K562 (cell line): Measurements from ENCODE around the gene RASSF7. TPM values are rescaled to one million over a fixed set of nuclear protein-coding genes. Genes with fewer than 3 reads are reported as not detected.
A peak's percentile ranks its signal among the peaks of the same experiment; 100 is the strongest.

Experiments
- ATAC-seq: fragments of 200-7000 bp; cut with Tn5 transposase; 3 replicates; pipeline ENCODE4 v1.9.1; 2020; ENCODE audit warnings: moderate library complexity
- BruUV-seq: library from RNA; stranded (reverse); fragments of 400-500 nt; replicated peaks from 2 replicates; lab custom pipeline; 2021; lab: Mats Ljungman, UMichigan
- CTCF ChIA-PET: fragments of 300-600 bp; formaldehyde crosslinking; extraction: SDS; loops from one replicate; lab custom pipeline; 2021; ENCODE audit warnings: low intra/inter-chr PET ratio; lab: Yijun Ruan, JAX
- POLR2A ChIA-PET: fragments of 300-600, 350-650 bp; sonication (Branson Sonifier 250); formaldehyde crosslinking; extraction: SDS; loops from one replicate; lab custom pipeline; 2021; ENCODE audit warnings: antibody characterized with exemption, inconsistent platforms; lab: Yijun Ruan, JAX
- DNase-seq, 4 experiments: peaks; one replicate each; pipeline versions ENCODE4 v3.0.0 to v3.0.0-alpha.2; 2011 to 2018; ENCODE audit warnings: low spot score in 3 of 4, mixed read lengths in 3 of 4; ENCODE audit errors: extremely low read depth in 1 of 4
- FAIRE-seq: peaks from 2 replicates; lab custom pipeline; 2011; peaks lifted over from hg19 to GRCh38; lab: Jason Lieb, UNC
- H2AFZ ChIP-seq: 2 replicates; pipeline ENCODE4 v1.6.0; 2011; ENCODE audit warnings: low read depth, low read length, control low read depth, inconsistent platforms
- H3K27ac ChIP-seq: fragments of 200-600 bp; 3 replicates; pipeline ENCODE4 v1.8.0; 2011; ENCODE audit warnings: low read depth, mild to moderate bottlenecking, control low read depth, inconsistent platforms, low read length, moderate library complexity, mixed read lengths; ENCODE audit errors: extremely low read depth
- H3K27me3 ChIP-seq, 2 experiments: fragments of 300-600 bp in 1 of 2; 2 replicates in 1 of 2; 3 replicates in 1 of 2; pipeline versions ENCODE4 v1.6.0 to v1.8.0; 2011; ENCODE audit warnings: inconsistent platforms in 2 of 2, low read length in 2 of 2, mild to moderate bottlenecking in 1 of 2, mixed read lengths in 1 of 2, moderate library complexity in 1 of 2; ENCODE audit not compliant: control insufficient read depth in 2 of 2, insufficient read depth in 2 of 2
- H3K36me3 ChIP-seq: fragments of 300-600 bp; 3 replicates; pipeline ENCODE4 v1.8.0; 2011; ENCODE audit warnings: mild to moderate bottlenecking, low read length, inconsistent platforms; ENCODE audit not compliant: control insufficient read depth, insufficient read depth
- H3K4me1 ChIP-seq, 2 experiments: fragments of 200-600 bp in 1 of 2; replicated peaks in 1 of 2; 2 replicates in 1 of 2; 3 replicates in 1 of 2; pipeline versions ENCODE4 v1.5.1 to v1.8.0; 2011; ENCODE audit warnings: inconsistent platforms in 2 of 2, low read length in 2 of 2, mild to moderate bottlenecking in 1 of 2, mixed read lengths in 1 of 2, moderate library complexity in 1 of 2; ENCODE audit not compliant: control insufficient read depth in 2 of 2, insufficient read depth in 2 of 2
- H3K4me2 ChIP-seq: 2 replicates; pipeline ENCODE4 v1.6.1; 2011; ENCODE audit warnings: low read length, control low read depth, inconsistent platforms, mixed read lengths; ENCODE audit not compliant: insufficient read depth
- H3K4me3 ChIP-seq: fragments of 200-600 bp; sonication (generic), shearing (Covaris generic); 2 replicates; pipeline ENCODE4 v1.5.1; 2016; ENCODE audit warnings: control low read depth, inconsistent platforms
- H3K79me2 ChIP-seq: fragments of 200-600 bp; 3 replicates; pipeline ENCODE4 v1.8.0; 2011; ENCODE audit warnings: low read length, inconsistent platforms; ENCODE audit not compliant: control insufficient read depth, insufficient read depth
- H3K9ac ChIP-seq, 2 experiments: 2 replicates each; pipeline versions ENCODE4 v1.6.0 to v1.6.1; 2011; ENCODE audit warnings: low read depth in 2 of 2, low read length in 2 of 2, control low read depth in 1 of 2, inconsistent platforms in 1 of 2, mild to moderate bottlenecking in 1 of 2, mixed read lengths in 1 of 2; ENCODE audit not compliant: insufficient read depth in 1 of 2
- H3K9me1 ChIP-seq: one replicate; pipeline ENCODE4 v1.6.0; 2011; ENCODE audit warnings: inconsistent platforms, mild to moderate bottlenecking, low read length, moderate library complexity; ENCODE audit not compliant: control insufficient read depth, insufficient read depth
- H3K9me3 ChIP-seq: replicated peaks from 2 replicates; pipeline ENCODE4 v1.5.1; 2011; ENCODE audit warnings: low read depth, low read length, inconsistent platforms; ENCODE audit not compliant: control insufficient read depth, insufficient read depth
- H4K20me1 ChIP-seq: replicated peaks from 2 replicates; pipeline ENCODE4 v1.6.1; 2011; ENCODE audit warnings: low read length, inconsistent platforms, mixed read lengths; ENCODE audit not compliant: control insufficient read depth, insufficient read depth
- CBX3 ChIP-seq, 2 experiments: IDR thresholded peaks; 1 replicate in 1 of 2; 2 replicates in 1 of 2; pipeline ENCODE4 v1.6.1; 2012; ENCODE audit warnings: inconsistent platforms in 2 of 2, low read length in 2 of 2, borderline replicate concordance in 1 of 2, control low read depth in 1 of 2
- GATAD2A ChIP-seq: fragments of 450-650 bp; IDR thresholded peaks from 2 replicates; pipeline ENCODE4 v1.6.1; 2017
- ID3 ChIP-seq, 2 experiments: fragments of 250-450 bp in 1 of 2; fragments of 450-650 bp in 1 of 2; sonication (Bioruptor Pico) in 1 of 2; IDR thresholded peaks; 2 replicates each; pipeline versions ENCODE4 v1.6.1 to v1.8.0; 2016 to 2021; ENCODE audit warnings: mild to moderate bottlenecking in 2 of 2, moderate library complexity in 2 of 2, missing compliant biosample characterization in 1 of 2, missing genetic modification characterization in 1 of 2
- MAFG ChIP-seq: fragments of 450-650 bp; conservative IDR thresholded peaks from 2 replicates; pipeline ENCODE4 v1.6.1; 2016; ENCODE audit warnings: missing genetic modification characterization, missing compliant biosample characterization
- NEUROD1 ChIP-seq: fragments of 150-350 bp; IDR thresholded peaks from 2 replicates; pipeline ENCODE4 v1.6.1; 2014; ENCODE audit warnings: borderline replicate concordance, low read length, low read depth; ENCODE audit not compliant: partially characterized antibody
- PHB ChIP-seq: fragments of 250-450 bp; sonication (Bioruptor Pico); IDR thresholded peaks from 2 replicates; pipeline ENCODE4 v1.5.0; 2021
- POLR2G ChIP-seq: fragments of 200-400 bp; formaldehyde crosslinking; IDR thresholded peaks from 2 replicates; pipeline ENCODE4 v1.6.1; 2017; ENCODE audit warnings: low read depth, mild to moderate bottlenecking, antibody characterized with exemption, low read length, moderate library complexity
- POU5F1 ChIP-seq: fragments of 150-350 bp; IDR thresholded peaks from 2 replicates; pipeline ENCODE4 v1.6.1; 2014; ENCODE audit warnings: borderline replicate concordance, low read length, low read depth, mild to moderate bottlenecking; ENCODE audit not compliant: partially characterized antibody
- TEAD2 ChIP-seq: fragments of 450-650 bp; IDR thresholded peaks from 2 replicates; pipeline ENCODE4 v1.6.1; 2016; ENCODE audit warnings: missing genetic modification characterization, control low read depth, missing compliant biosample characterization
- TEAD4 ChIP-seq, 2 experiments: sonication (generic) in 1 of 2; formaldehyde crosslinking in 1 of 2; IDR thresholded peaks; 2 replicates each; pipeline versions ENCODE4 v1.6.1 to v1.8.0; 2012 to 2022; ENCODE audit warnings: borderline replicate concordance in 1 of 2, inconsistent platforms in 1 of 2, low read length in 1 of 2, mild to moderate bottlenecking in 1 of 2, missing genetic modification reagents in 1 of 2
- XRCC4 ChIP-seq: IDR thresholded peaks from one replicate; pipeline ENCODE4 v1.6.1; 2011; ENCODE audit not compliant: insufficient read depth, insufficient read length; ENCODE audit errors: extremely low read depth
- ZBTB1 ChIP-seq: sonication (generic); formaldehyde crosslinking; IDR thresholded peaks from 2 replicates; pipeline ENCODE4 v1.8.1; 2023; ENCODE audit warnings: missing genetic modification reagents, low read depth, mild to moderate bottlenecking, borderline replicate concordance
- ZNF316 ChIP-seq: fragments of 450-650 bp; IDR thresholded peaks from 2 replicates; pipeline ENCODE4 v1.6.1; 2016
- ZNF707 ChIP-seq: fragments of 250-450 bp; sonication (Bioruptor Pico); conservative IDR thresholded peaks from 2 replicates; pipeline ENCODE4 v1.8.0; 2022; ENCODE audit warnings: inconsistent platforms, mild to moderate bottlenecking, moderate library complexity
- WGBS: fragments of 100-300 bp; shearing (Covaris generic); methylation state at CpG from one replicate; pipeline ENCODE4 v1.1.6; 2016; ENCODE audit warnings: low coverage, mixed read lengths; ENCODE audit not compliant: insufficient coverage; ENCODE audit errors: missing lambda C conversion rate; 5-methylcytosine and 5-hydroxymethylcytosine counted together
- in situ Hi-C: fragments of 300-500 bp; cut with MboI; formaldehyde crosslinking; loops from 4 replicates; pipeline ENCODE4 v1.15.0; 2018; ENCODE audit warnings: inconsistent platforms, mixed read lengths
- intact Hi-C: fragments of 100-400 bp; cut with micrococcal nuclease; formaldehyde crosslinking; loops from 2 replicates; pipeline ENCODE4 v1.14.2; 2022
- polyA plus RNA-seq, 8 experiments: library from polyadenylated mRNA; depleted of rRNA in 4 of 8; stranded (reverse) in 5 of 8; unstranded in 3 of 8; fragments of >200 nt; fragmentation: Nextera tagmentation in 2 of 8; fragmentation: Illumina TruSeq in 1 of 8; extraction: Ambion mirVana in 2 of 8; extraction: Trizol in 1 of 8; gene quantifications; 2 replicates each; pipeline versions ENCODE4 v1.2.1 to v1.2.3, GENCODE V29; 2011 to 2014; ENCODE audit warnings: inconsistent platforms in 1 of 8, missing spikeins in 1 of 8
- total RNA-seq, 7 experiments: library from RNA; depleted of rRNA in 6 of 7; stranded (reverse); fragments of >200 nt in 6 of 7; fragmentation: Illumina TruSeq in 2 of 7; extraction: Trizol in 2 of 7; gene quantifications; 2 replicates each; pipeline versions ENCODE4 v1.2.1 to v1.2.3, GENCODE V29; 2011 to 2021; ENCODE audit warnings: low replicate concordance in 1 of 7

The RASSF7 gene
- total and polyA plus RNA-seq, 9 of the 15 experiments (the other 6 are each of a cell fraction or from before 2014, with no cell fraction given), result 0.41 to 45.2 (median 18.6) TPM

- FAIRE-seq, result no peak
Observed at GRCh38 chr11:586376-587316, 25.9 kb downstream of the RASSF7 start.

GRCh38 chr11:587546-587945 is 26.8 kb downstream of the RASSF7 start:
- peaks cover 5% of the 10 kb centered on the region for H4K20me1 ChIP-seq
- no peaks in the 10 kb centered on the region for H3K27me3 ChIP-seq
- POLR2A ChIA-PET, result interaction anchor here (0.6 to 1.4 kb wide), 6 partner anchors 9 to 124 kb away, joined by 3 to 5 read pairs (median 4); no protein-coding TSS in a partner anchor
- in situ Hi-C loops, result no loop called here
- H3K4me1 ChIP-seq, result peaks cover 3 to 26% of the 10 kb centered on the region in 2 experiments; a peak in 4 of 5 replicates
- no peak for DNase-seq
- peaks cover 87% of the 10 kb centered on the region for H3K36me3 ChIP-seq
- no peak overlapping the region for H3K4me3 ChIP-seq
- no TSS peak for BruUV-seq
- H3K9me3 ChIP-seq, result no peaks in the 10 kb centered on the region
- H3K9ac ChIP-seq, result peak overlapping the region in 1 of 2 experiments; percentile 74; a peak in 2 of 4 replicates
- intact Hi-C loops, result no loop called here
- 73% methylated on average over 8 of the region's 8 CpGs for WGBS
- H3K27ac ChIP-seq, result peak overlapping the region; percentile 63; the same call in 2 of the 3 replicates
- ATAC-seq, result no peak; the same call in 2 of the 3 replicates
- H2AFZ ChIP-seq, result no peak overlapping the region
- CTCF ChIA-PET, result no interaction called here
- H3K4me2 ChIP-seq, result no peak overlapping the region; the same call in 1 of the 2 replicates
- no peak for FAIRE-seq
- H3K9me1 ChIP-seq, result peaks cover 4% of the 10 kb centered on the region
- H3K79me2 ChIP-seq, result peaks cover 45% of the 10 kb centered on the region
- TF ChIP-seq CBX3 (IDR thresholded peaks at IDR 0.05; ENCODE audit: borderline replicate concordance in 1 of 2, low read length in 2 of 2) (no peak), GATAD2A (no peak), ZBTB1 (CRISPR knock-in tag) (no peak), ZNF707 (CRISPR knock-in tag) (no peak), ZNF316 (no peak), PHB (CRISPR knock-in tag) (no peak), TEAD4 (IDR thresholded peaks at IDR 0.05; ENCODE audit: low read length) (no peak), TEAD4 (CRISPR knock-in tag; IDR thresholded peaks at IDR 0.05; ENCODE audit: borderline replicate concordance) (no peak), MAFG (tag) (no peak), POU5F1 (no peak), ID3 (CRISPR knock-in tag; IDR thresholded peaks at IDR 0.05) (no peak), ID3 (tag; IDR thresholded peaks at IDR 0.05) (no peak), TEAD2 (tag) (no peak), XRCC4 (no peak)

More at GRCh38 chr11:586376-587316, 25.9 kb downstream of the RASSF7 start:
- no peak for ATAC-seq
- H3K36me3 ChIP-seq, result peaks cover 89% of the 10 kb centered on the region
- CTCF ChIA-PET, result no interaction called here
- TF ChIP-seq NEUROD1, result no peak
- peak; percentile 43; the same call in 1 of the 2 replicates for TF ChIP-seq POLR2G
- TF ChIP-seq, all 486 proteins: peak for 1
- no peak overlapping the region for H3K27ac ChIP-seq
- peak overlapping the region in 1 of 2 experiments; percentile 74; a peak in 2 of 4 replicates for H3K9ac ChIP-seq
- H3K27me3 ChIP-seq, result no peaks in the 10 kb centered on the region
- POLR2A ChIA-PET, result interaction anchor here (0.6 to 1.4 kb wide), 3 partner anchors 9 to 123 kb away, joined by 3 to 5 read pairs (median 3); no protein-coding TSS in a partner anchor
- no peak overlapping the region for H3K4me2 ChIP-seq
- BruUV-seq, result no TSS peak
- H2AFZ ChIP-seq, result no peak overlapping the region
- no peak for DNase-seq
- in situ Hi-C loops, result no loop called here
- peaks cover 5% of the 10 kb centered on the region for H4K20me1 ChIP-seq
- no peak overlapping the region for H3K4me3 ChIP-seq
- H3K79me2 ChIP-seq, result peaks cover 52% of the 10 kb centered on the region
- H3K4me1 ChIP-seq, result peaks cover 3 to 26% of the 10 kb centered on the region in 2 experiments; a peak in 4 of 5 replicates
- H3K9me3 ChIP-seq, result no peaks in the 10 kb centered on the region
- 91% methylated on average over 26 of the region's 32 CpGs for WGBS
- H3K9me1 ChIP-seq, result peaks cover 8% of the 10 kb centered on the region
- intact Hi-C loops, result no loop called here
